HG02623 (cell line): ENCODE data around the gene FOXL2.
A peak's percentile ranks its signal among the peaks of the same experiment; 100 is the strongest.

ENCODE experiments used
- ATAC-seq: cut with Tn5 transposase; IDR thresholded peaks from one replicate; pipeline ENCODE4 v1.9.1; 2021; ENCODE audit warnings: moderate library complexity; ENCODE audit not compliant: unreplicated experiment

Gene FOXL2

DNA sequence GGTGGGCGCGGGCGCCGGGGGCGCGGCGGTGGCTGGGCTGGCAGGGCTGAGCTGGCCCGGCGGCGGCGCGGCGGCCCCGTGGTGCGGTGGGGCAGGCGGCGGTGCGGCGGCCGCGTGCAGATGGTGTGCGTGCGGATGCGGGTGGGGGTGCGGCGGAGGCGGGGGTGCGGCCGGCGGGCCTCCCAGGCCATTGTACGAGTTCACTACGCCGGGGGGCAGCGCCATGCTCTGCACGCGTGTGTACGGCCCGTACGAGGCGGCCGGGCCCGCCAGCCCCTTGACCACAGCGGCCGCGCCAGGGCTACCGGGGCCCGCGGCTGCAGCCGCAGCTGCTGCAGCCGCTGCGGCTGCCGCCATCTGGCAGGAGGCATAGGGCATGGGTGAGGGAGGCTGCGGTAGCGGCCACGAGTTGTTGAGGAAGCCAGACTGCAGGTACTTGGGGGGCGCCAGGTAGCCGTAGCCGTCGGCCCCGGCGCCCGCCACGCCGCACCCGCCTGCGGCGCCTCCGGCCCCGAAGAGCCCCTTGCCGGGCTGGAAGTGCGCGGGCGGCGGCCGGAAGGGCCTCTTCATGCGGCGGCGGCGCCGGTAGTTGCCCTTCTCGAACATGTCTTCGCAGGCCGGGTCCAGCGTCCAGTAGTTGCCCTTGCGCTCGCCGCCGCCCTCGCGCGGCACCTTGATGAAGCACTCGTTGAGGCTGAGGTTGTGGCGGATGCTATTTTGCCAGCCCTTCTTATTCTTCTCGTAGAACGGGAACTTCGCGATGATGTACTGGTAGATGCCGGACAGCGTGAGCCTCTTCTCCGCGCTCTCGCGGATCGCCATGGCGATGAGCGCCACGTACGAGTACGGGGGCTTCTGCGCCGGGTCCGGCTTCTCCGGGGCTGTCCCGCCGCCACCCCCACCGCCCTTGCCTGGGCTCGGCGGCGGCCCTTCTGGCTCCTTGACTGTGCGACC is 951 bp downstream of the FOXL2 start:
- no peak for ATAC-seq

GRCh38 chr3:138944929-138945708 is 1.8 kb downstream of the FOXL2 start:
- no peak for ATAC-seq

DNA sequence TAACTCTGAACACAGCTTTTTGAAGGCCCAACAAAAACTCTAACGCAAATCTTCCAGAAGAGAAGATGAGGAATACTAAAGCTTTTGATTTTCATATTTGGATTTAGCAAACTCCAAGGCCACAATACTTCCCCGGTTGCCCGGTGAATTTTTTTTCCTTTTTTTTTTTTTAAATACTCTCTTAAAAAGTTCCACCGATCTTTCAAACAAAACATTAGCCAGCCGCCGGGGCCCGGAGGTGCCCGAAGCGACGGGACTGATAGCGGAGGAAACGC is 2.3 kb downstream of the FOXL2 start:
- ATAC-seq: no peak

- ATAC-seq: no peak
Observed at GRCh38 chr3:138943724-138944653, 2.9 kb downstream of the FOXL2 start.

DNA sequence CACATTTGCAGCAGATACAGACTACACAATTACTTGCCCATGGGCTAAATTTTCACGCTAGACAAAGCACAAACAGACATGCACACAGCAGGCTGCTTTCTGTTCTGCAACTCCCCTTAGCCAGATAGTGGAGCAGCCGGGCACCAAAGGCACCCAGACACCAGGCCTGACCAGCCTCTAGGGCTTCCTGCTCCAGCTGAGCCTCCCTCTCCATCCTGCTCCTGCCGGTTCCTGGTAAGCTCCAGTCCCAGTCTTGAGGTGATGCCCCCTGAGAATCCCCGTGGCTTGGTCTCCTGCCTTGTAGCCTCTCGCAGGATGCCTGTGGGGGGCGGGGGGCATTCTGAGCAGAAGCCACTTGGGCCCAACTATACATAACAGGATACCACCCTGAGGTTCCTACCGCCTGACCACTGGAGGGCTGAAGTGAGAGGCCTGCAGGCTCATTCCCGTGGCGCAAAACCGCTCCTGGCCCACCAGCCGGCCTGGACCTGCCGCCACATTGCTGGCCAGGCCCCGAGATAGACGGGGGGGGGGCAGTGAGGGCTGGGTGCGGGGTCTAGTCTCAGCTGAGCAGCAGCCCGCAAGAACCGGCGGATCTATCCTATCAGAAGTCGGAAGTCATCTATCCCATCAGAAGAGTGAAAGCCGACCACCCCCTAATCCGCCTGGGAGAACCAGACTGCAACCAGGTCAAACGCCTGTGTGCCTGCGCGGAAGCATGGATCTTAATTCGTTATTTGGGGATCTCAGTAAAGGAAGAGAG is 3.9 kb downstream of the FOXL2 start:
- ATAC-seq: no peak

GRCh38 chr3:138942271-138942670 is 4.7 kb downstream of the FOXL2 start:
- ATAC-seq: no peak

- no peak for ATAC-seq
Observed at GRCh38 chr3:138941259-138941885, 5.6 kb downstream of the FOXL2 start.

- no peak for ATAC-seq
Observed at GRCh38 chr3:138940446-138940845, 6.5 kb downstream of the FOXL2 start.

DNA sequence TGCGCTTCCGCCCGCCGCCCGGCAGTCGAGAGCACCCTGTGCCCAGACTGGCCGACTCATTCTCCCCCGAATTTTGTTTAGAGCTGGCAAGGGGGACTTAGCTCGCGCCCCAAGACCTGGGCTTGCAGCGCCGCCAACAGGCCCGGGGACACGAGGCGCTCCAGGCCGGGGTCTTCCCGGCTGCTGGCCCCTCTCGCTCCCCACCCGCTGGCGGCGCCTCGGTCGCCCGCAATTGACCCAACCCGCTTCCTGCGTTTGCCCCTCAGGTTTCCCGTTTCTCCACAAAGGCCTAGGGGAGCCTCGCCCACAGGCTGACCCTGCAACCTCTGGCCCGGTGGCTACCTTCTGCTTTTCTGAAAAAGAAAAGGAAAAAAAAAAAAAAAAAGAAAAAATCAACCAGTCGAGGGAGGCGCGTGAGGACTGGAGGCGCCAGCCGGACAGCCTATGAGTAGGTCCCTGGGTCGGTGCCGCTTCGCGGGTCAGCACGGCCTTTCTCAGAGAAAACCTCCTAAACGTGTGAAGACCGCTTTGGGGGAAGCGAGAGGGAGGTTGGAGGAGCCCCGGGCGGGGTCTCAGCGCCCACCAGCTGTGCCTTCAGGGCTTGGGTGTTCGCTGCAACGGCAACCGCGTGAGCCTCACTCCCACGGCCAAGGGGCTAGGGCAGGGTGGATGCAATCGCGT is 7.2 kb downstream of the FOXL2 start:
- ATAC-seq: no peak

DNA sequence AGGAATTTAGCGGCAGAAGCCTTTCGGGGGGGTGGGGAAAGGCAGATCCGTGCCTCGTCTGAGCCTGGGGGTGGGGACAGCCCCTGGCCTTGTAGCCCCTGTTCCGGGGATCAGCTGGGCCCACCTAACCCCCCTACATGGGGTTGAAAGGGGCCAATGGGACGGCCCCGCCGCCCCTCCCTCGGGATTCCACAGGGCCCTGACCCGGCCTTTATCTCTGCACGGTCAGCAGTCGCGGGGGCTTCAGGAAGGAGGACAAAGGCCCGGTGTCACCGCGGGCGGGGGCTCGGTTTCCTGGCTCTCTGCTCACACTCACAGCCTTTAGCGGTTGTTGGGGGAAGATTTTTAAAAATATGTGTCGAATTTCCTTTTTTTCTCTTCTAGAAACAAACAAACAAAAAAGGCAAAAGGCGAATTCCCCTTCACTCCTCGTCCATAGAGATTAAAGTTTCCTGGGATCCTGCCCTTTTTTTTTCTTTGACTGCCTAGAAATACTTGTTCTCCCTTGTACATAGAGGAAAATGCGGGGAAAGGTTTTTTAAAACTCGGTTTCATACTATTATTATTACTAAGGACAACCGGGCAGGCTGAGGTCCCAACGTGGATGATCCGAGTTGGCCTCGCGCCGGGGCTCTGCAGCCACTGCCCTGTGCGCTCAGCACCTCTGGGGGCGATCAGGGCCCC is 7.9 kb downstream of the FOXL2 start:
- no peak for ATAC-seq

GRCh38 chr3:138938056-138938876 is 8.7 kb downstream of the FOXL2 start:
- ATAC-seq: no peak

DNA sequence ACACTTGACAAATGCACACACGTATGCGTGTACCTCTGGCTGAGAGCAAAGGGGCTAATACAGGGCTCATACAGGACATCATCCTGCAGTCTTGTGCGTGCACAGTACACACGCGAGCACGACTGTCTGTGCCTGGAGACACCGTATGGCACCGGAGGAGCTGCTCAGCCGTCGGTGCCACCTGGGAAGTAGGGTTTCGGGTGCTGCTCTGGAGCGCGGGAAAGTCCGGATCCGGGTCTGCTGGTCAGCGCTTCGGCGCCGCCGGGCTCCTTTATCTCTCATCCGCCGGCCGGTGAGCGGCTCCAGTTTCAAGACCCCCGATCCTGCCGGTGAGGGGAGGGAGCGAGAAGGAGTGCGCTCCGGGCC is 9.3 kb downstream of the FOXL2 start:
- ATAC-seq: no peak

- ATAC-seq: no peak
Observed at GRCh38 chr3:138936741-138937689, 9.9 kb downstream of the FOXL2 start.

- ATAC-seq: peak; percentile 55
Observed at GRCh38 chr3:138935863-138936740, 10.8 kb downstream of the FOXL2 start.

DNA sequence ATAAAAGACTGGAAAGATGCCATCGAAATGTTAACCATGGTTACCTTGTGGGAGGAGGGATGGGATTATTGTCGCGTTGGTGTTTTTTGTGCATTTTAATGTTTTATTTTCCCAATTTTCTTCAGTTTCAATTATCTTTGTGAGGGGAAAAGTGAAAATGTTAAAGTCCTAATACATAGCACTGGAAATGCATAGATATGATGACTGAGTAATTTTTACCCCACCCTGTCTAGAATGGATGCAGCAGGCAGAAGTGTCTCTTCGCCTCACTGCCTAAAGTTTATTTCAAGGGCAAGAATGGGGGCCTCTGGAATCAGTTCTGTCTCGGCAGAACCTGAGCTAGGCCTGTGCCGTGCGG is 11.5 kb downstream of the FOXL2 start:
- no peak for ATAC-seq
